Activated CD4-positive, alpha-beta T cell treated with anti-CD3 and anti-CD28 coated beads for 48 hours (primary cell): ENCODE measurements around the gene MRPS5.
"Not testable (repeated sequence)": the region's sequence is repeated elsewhere in the genome, so short reads cannot be mapped to it uniquely, and the experiment has no call there.

Experiments
- DNase-seq: peaks from one replicate; pipeline ENCODE4 v3.0.0-alpha.2; 2020

Gene MRPS5

GRCh38 chr2:95121407-95122196 lies at the start of gene MRPS5:
Gene MRPS5, minus strand, starts transcription at chr2:95121808. Its CDS starts 17 bp downstream, at chr2:95121791.
- peak; percentile 94 for DNase-seq

- no peak for DNase-seq
Observed at GRCh38 chr2:95166065-95166763, 44.6 kb upstream of the MRPS5 start.

- peak; percentile 97 for DNase-seq
Observed at GRCh38 chr2:95165371-95166064, 43.9 kb upstream of the MRPS5 start, which contains the start of gene ZNF2. Gene ZNF2, plus strand, starts transcription at chr2:95165809. Its CDS starts 10,418 bp downstream, at chr2:95176227.

GRCh38 chr2:95165030-95165370 lies 43.4 kb upstream of the MRPS5 start:
- DNase-seq, result no peak

- peak; percentile 74 for DNase-seq
Observed at GRCh38 chr2:95159690-95160449, 38.3 kb upstream of the MRPS5 start, which contains the start of gene ZNF514. Gene ZNF514, minus strand, starts transcription at chr2:95159848. Its CDS starts 6,595 bp downstream, at chr2:95153253.

- DNase-seq, result peak; percentile 38
Observed at GRCh38 chr2:95158891-95159619, 37.4 kb upstream of the MRPS5 start.

GRCh38 chr2:95158441-95158840 lies 36.8 kb upstream of the MRPS5 start:
- no peak for DNase-seq

- DNase-seq, result no peak
Observed at GRCh38 chr2:95149397-95149984, 27.9 kb upstream of the MRPS5 start.

- DNase-seq, result no peak
Observed at GRCh38 chr2:95143838-95144237, 22.2 kb upstream of the MRPS5 start.

GRCh38 chr2:95138702-95139101 lies 17.1 kb upstream of the MRPS5 start:
- no peak for DNase-seq

- DNase-seq, result no peak
Observed at GRCh38 chr2:95122197-95122551, 566 bp upstream of the MRPS5 start.

GRCh38 chr2:95121093-95121406 lies 558 bp downstream of the MRPS5 start:
- no peak for DNase-seq

- peak; percentile 77 for DNase-seq
Observed at GRCh38 chr2:95115418-95115817, 6.2 kb downstream of the MRPS5 start.

- DNase-seq, result no peak
Observed at GRCh38 chr2:95113464-95113863, 8.1 kb downstream of the MRPS5 start.

- DNase-seq, result no peak
Observed at GRCh38 chr2:95110395-95110794, 11.2 kb downstream of the MRPS5 start.

GRCh38 chr2:95109260-95109659 lies 12.3 kb downstream of the MRPS5 start:
- DNase-seq, result no peak

GRCh38 chr2:95106081-95106480 lies 15.5 kb downstream of the MRPS5 start:
- no peak for DNase-seq

GRCh38 chr2:95104606-95105005 lies 17.0 kb downstream of the MRPS5 start:
- no peak for DNase-seq

GRCh38 chr2:95099910-95100309 lies 21.7 kb downstream of the MRPS5 start:
- no peak for DNase-seq

GRCh38 chr2:95098273-95098672 lies 23.3 kb downstream of the MRPS5 start:
- not testable (repeated sequence) for DNase-seq

- DNase-seq, result no peak
Observed at GRCh38 chr2:95091885-95092555, 29.6 kb downstream of the MRPS5 start.
